Renal cortical epithelial cell (primary cell): Measurements from ENCODE around the gene SORCS2. TPM values are rescaled to one million over a fixed set of nuclear protein-coding genes. Genes with fewer than 3 reads are reported as not detected.
A peak's percentile ranks its signal among the peaks of the same experiment; 100 is the strongest.
"Not testable (repeated sequence)": the region's sequence is repeated elsewhere in the genome, so short reads cannot be mapped to it uniquely, and the experiment has no call there.

ENCODE experiments used
- DNase-seq: peaks from one replicate; pipeline ENCODE4 v3.0.0-alpha.2; 2011; ENCODE audit warnings: low read depth
- total RNA-seq: library from RNA; depleted of rRNA; stranded (reverse); fragments of >200 nt; gene quantifications from 2 replicates; pipeline ENCODE4 v1.2.3, GENCODE V29; 2014

The SORCS2 gene
- total RNA-seq, 1 donor from 2014 or later: 11.0 TPM

GRCh38 chr4:7552466-7552865, 360.1 kb downstream of the SORCS2 start:
- no peak for DNase-seq

GRCh38 chr4:7553280-7553679, 360.9 kb downstream of the SORCS2 start:
- no peak for DNase-seq

DNA sequence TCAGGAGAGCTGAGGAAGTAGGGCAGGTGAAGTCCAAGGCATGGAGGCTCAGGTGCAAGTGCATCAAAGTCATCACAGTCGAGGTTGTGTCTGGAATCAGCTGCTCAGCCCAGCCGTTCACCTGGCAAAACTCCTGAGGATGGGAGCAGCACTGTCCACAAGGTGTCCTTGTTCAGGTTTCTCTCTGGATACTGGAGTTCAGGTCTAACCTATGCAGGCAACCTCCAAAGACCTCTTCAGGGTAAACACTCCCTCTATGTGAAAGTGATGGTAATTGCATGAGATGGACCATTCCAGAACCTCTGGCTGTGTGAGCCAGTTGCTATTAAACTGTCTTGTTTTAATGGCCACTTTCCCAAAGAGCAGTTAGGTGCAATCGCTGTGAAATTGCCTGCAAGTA, 362.6 kb downstream of the SORCS2 start:
- no peak for DNase-seq

- no peak for DNase-seq
These were observed 364.2 kb downstream of the SORCS2 start for GRCh38 chr4:7556558-7556957.

DNA sequence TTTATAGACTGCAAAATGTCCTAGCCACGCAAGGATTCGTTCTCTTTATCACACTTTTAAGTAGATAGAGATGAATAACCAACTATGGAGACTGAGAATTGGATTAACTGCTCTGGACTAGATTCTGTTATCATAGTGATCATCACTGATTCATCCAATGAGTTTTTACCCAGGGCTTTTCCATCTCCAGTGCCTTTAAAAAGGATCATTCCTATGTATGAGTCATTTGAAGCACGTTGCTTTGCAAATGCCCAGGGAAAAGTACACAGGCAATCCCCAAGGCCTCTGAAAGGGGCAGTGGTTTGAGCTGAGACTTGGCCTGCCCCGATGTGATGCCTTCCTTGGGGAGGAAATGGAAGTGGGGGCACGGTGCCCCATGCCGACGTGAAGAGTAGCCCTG, 365.1 kb downstream of the SORCS2 start:
- peak; percentile 20 for DNase-seq

- no peak for DNase-seq
These were observed 366.1 kb downstream of the SORCS2 start for GRCh38 chr4:7558436-7558835.

DNA sequence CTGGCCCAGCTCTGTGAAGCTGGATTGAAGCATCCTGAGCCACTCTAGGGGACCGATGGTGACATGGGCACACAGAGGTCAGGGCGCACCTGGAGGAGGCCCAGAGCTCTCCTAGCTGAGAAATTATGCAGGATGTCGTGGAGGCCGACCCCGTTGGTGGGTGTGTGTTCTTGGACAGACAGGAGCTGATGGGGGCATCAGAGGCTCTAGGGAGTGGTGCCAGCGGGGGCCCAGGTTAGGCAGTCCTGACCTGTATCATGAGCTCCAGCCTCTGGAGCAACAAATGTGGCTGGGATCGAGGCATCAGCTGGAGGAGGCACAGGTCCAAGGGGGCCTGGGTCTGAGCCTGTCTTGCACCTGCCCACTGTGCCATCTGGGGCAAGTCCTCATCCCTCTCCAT, 367.0 kb downstream of the SORCS2 start:
- DNase-seq: no peak

- DNase-seq: no peak
These were observed 367.5 kb downstream of the SORCS2 start for GRCh38 chr4:7559741-7560395.

DNA sequence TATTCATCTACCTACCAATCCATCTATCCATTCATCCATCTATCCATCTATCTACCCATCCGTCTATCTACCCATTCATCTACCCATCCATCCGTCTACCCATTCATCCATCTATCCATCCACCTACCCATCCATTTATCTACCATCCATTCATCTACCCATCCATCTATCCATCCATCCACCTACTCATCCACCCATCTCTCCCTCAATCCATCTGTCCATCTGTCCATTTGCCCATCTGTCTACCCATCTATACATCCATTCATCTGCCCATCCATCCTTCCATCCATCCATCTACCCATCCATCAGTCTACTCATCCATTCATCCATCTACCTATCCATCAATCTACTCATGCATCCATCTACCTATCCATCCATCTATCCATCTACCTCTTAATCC, 369.2 kb downstream of the SORCS2 start:
- no peak for DNase-seq

DNA sequence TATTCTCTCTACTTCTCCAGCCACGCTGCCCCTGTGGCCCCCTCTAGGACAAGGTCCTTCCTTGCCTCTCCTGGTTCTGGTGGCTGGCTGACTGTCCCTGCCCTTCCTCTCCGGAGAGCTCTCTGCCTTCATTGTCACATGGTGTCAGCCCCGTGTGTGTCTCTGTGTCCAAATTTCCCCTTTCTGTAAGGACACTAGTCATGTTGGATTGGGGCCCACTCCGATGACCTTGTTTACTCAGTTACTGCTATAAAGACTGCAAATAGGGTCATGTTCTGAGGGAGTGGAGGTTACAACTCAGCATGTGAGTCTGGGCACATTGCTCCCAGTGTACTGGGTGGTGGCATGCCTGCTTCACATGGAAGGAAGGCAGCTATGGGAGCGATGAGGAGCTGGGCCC, 371.9 kb downstream of the SORCS2 start:
- no peak for DNase-seq

DNA sequence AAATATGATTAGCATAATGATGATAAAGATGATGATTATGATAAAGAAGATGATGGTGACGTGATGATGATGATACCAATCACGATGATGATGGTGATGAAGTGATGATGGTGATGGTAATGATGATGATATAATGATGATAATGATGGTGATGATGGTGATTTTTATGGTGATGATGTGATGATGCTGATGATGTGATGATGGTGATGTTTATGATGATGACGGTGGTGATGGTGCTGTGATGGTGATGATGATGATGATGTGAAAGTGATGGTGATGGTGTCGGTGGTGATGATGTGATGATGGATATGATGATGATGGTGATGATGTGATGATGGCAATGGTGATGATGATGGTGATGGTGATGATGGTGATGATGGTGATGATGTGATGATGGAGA, 373.1 kb downstream of the SORCS2 start:
- DNase-seq: no peak

GRCh38 chr4:7569810-7570783, 377.8 kb downstream of the SORCS2 start:
- DNase-seq: no peak

- DNase-seq: no peak
These were observed 378.7 kb downstream of the SORCS2 start for GRCh38 chr4:7571001-7571400.

DNA sequence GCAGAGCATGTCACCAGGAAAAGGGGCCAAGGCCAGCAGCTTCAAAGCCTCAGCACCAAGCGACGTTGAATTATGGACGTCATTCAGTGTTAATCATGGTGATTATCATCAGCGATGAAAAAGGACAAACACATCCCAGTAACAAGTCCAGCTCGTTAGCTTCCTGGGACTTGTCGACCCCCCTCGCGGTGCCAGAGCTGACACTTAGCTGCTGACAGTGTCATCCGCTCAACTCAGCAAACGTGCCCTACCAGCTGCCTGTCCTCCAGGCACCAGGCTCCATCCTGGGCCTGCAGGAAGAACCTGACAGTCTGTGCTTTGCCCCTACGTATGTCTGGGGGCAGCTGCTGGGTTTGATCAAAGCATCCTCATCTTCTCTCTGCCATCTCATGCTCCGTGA, 379.4 kb downstream of the SORCS2 start:
- no peak for DNase-seq

- DNase-seq: no peak
These were observed 380.6 kb downstream of the SORCS2 start for GRCh38 chr4:7572894-7573293.

DNA sequence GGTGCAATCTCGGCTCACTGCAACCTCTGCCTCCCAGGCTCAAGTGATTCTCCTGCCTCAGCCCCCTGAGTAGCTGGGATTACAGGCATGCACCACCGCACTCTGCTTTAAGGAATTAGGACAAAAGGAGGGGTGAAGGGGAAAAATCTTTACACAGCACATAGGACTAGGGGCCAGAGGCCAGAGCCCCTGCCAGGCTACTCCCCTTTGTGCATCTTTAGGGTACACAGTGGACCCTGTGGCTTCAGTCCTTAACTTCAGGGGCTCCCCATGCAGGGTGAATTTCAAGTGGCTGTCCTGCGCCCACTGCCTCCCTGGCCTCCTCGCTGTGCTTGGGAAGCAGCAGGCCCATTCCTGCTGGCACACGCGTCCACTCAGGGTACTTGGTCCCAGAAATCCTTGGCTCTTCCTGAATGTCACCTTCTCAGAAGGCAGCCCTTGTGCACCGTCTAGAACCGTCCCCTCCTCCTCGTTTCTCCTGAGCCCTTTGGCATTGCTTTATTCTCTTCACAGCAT, 381.3 kb downstream of the SORCS2 start:
- no peak for DNase-seq

DNA sequence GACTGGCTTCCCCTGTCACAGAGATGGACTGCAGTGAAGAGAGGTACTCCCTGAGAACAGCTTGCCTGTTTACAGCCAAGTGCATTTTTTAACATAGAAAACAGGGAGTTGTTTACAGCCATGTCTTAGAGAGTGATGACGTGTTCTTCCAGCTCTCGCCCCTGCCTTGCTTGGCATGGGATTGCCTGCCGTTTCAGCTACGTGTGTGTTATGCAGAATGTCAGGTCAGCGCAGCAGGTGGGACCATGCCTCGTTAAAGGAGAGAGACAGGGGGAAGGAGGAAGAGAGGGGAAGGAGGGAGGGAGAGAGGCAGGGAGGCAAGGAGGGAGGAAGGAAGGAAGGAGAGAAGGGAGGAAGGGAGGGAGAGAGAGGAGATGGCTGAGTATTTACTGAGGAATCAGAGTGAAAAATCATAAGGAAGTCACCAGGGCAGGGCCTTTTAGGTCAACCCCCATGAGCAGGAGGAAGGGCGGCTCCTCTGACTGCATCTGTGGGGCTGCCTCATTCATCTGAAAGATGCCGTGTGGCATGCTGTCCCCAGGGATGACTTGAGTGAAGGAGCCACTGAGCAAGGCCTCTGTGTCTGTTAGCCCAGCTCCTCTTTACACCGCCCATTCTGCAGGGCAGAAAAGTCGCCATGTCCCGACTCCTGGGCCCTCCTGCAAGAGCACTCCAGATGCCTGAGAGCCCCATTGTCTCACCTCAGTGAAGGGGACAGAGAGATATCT, 382.1 kb downstream of the SORCS2 start:
- DNase-seq: no peak

DNA sequence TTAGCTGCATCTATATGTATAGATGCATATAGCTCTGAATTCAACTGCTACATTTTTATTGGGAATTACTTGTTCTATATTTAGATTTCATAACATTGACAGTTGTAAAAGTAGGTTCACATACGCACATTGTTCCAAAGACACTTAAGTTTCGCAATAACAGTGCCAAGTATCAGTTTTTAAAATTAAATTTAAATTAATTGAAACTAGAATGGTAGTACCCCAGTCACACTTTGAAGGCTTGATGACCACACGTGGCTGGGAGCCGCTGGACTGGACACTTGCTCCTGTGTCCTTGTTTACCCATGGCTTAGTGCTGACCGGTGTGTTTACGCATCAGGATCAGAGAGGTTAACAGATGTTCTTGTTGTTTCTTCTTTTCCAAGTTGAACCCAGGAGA, 383.1 kb downstream of the SORCS2 start:
- DNase-seq: no peak

DNA sequence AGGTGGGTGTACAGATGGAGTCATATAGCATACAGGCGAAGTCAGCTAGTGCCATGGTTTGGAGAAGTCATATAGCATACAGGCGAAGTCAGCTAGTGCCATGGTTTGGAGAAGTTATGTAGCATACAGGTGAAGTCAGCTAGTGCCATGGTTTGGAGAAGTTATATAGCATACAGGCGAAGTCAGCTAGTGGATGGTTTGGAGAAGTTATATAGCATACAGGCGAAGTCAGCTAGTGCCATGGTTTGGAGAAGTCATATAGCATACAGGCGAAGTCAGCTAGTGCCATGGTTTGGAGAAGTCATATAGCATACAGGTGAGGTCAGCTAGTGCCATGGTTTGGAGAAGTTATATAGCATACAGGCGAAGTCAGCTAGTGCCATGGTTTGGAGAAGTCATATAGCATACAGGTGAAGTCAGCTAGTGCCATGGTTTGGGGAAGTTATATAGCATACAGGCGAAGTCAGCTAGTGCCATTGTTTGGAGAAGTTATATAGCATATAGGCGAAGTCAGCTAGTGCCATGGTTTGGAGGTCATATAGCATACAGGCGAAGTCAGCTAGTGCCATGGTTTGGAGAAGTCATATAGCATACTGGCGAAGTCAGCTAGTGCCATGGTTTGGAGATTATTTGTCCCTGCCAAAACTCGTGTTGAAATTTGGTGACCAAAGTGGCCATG, 385.2 kb downstream of the SORCS2 start:
- not testable (repeated sequence) for DNase-seq

DNA sequence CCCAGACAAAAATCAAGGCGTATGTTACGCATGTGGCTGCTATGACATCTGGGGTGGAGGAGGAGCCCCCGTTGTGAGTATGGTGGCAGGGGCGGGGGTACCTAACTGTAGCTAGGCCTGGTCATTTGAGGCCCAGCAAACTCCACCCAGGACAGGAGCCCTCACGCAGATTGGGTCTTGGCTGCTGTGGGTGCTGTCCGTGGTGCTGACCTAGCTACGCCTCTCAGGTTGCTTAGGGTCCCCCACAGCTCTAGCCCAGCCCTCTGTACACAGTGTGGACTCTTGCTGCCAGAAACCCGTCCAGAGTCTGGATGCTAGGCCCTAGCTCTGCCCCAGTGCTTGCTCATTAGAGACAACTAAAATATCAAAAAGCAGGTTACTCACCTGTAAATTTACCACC, 389.1 kb downstream of the SORCS2 start:
- DNase-seq: no peak

DNA sequence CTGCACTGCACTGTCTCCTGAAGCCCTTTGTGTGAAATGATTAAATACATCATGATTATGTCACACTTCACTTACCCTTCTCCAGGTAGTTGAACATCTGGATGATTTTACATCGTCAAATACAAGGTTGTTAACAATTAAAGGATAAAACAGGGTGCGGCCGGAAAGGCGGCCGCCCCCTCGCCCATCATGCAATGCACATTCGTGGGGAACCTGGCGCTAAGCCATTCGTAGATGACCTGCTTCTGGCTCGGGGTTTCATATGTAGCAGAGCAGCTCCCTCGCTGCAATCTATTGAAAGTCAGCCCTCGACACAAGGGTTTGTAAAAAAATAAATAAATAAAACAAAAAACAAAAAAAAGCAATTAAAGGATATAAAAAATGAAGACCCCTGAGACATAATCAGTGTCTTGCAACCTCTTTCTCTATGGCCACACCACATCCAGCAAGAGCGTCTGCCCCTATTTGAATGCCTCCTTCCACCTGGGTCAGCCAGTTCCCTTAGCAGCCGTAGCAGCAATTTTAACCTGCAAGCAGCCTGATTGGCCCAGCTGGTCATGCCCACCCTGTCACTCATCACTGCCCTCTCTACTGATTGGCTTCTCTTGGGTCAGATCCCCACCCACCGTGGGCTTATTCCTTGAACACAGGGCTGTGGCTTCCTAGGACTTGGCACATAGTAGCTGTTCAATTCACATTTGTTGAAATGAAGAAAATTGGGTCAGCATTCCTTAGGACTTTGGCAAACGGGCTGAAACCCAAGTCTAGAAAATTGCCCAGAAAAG, 390.2 kb downstream of the SORCS2 start:
- no peak for DNase-seq
